ENCODE results near the gene TIGD3.

The TIGD3 gene

GRCh38 chr11:65375012-65375411 is 20.5 kb downstream of the TIGD3 start:
- no peak for FAIRE-seq

DNA sequence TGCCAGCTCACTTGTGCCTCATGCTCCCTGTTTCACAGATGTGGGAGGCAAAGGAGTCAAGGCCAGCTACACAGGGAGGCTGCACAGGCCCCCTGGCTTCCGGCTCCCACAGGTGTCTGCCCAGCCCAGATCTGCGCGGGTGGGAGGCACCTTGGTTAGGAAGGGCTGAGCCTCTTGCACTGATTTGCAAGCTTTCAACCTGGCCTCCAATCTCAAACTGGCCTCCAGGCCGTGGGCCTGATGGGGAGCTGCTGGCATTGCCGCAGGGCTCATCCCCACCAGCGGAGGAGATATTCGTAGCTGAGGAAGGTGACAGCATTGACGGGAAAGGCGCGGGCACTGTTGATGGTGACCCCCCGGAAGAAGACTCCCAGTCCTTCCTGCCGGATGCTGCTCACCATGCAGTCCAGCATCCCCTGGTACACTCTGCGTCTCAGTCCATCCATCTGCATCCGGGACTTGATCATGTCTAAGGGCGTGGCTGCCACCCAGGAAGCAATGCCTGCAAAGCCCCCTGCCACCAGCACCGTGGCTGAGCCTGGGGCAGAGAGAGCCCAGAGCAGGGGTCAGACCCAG is 21.7 kb downstream of the TIGD3 start:
- no peak for FAIRE-seq

DNA sequence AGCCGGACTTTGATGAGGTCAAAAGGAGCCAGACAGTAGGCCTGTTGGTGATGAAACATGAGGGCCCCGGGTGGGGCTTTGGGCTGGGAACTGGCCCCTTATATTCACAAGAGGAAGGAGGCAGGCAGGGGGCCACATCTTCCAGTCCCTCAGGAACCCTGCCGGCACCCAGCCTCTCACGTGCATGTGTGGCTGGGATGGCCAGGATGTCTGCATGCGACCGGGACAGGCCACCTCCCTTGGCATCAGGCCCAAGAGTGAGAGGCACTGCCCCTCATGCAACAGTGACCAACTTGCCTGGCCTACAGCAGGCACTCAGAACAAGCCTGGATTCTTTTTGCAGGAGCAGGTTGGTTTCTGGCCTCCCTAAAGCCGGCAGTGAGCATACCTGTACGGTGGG is 22.5 kb downstream of the TIGD3 start:
- FAIRE-seq, result no peak

- no peak for FAIRE-seq
Measured at GRCh38 chr11:65377777-65378176, 23.2 kb downstream of the TIGD3 start.

DNA sequence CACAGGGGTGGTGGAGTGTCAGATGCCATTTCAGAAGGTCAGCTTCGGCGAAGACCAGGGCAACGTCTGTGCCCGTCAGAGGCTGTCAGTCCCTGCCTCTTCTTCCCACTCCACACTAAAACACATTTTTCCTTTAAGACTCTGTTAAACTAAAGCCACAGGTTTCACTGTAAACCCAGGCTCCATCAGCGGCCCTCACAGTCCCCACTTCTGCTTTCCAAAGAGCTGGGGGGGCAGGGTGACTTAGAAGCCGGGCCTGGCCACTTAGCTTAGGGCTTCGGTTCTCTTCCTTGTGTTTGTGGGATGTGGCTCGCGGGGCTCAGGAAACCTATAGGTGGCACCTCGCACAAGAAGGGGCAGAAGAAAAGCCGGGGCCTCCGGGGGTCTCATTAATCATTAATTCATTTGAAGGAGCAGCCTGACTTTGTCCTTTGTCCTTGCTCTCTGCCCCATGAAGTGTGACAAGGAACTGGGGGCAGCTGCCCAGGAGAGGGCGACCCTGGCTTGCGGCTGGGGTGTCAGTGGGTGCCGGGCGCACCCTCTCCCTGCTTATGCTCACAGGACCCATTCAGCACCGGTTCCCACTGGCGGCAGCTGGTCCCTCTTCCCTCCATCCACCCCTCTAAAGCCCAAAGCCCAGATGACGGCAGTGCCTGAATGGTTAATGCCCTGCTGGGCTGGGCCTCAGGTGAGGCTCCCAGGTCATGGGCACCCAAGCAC is 23.8 kb downstream of the TIGD3 start:
- no peak for FAIRE-seq

DNA sequence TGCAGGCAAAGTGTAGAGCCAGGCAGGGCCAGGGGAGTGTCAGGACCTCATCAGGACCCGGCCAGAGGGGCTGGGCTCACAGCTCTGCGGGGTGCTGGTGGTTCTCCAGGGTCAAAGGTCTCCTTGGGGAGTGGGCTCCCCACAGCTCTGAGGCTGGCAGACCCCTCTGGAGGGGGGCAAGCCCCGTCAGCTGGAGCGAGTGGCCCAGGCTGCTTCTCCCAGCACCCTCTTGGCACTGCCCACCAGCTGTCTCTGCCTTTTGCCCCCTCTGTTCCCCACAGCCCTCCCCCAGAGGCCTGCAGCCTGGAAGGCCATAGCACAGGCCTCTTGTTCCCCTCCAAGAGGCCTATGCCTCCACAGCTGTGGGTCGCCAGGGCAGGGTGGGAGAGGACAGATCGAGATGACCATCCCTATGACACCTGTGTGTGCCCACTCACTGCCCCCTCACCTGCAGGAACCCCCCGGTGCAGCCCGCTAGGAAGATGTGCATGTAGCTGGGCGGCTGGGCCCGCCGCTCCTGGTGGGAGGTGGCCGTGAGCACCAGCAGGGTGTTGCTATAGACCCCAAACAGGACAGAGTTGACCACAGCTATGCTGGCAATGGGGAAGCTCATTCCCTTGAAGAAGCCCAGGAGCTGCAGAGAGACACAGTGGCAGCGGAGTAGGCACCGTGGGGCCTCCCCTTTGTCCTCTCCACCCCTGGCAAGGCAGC is 24.5 kb downstream of the TIGD3 start:
- FAIRE-seq, result no peak

DNA sequence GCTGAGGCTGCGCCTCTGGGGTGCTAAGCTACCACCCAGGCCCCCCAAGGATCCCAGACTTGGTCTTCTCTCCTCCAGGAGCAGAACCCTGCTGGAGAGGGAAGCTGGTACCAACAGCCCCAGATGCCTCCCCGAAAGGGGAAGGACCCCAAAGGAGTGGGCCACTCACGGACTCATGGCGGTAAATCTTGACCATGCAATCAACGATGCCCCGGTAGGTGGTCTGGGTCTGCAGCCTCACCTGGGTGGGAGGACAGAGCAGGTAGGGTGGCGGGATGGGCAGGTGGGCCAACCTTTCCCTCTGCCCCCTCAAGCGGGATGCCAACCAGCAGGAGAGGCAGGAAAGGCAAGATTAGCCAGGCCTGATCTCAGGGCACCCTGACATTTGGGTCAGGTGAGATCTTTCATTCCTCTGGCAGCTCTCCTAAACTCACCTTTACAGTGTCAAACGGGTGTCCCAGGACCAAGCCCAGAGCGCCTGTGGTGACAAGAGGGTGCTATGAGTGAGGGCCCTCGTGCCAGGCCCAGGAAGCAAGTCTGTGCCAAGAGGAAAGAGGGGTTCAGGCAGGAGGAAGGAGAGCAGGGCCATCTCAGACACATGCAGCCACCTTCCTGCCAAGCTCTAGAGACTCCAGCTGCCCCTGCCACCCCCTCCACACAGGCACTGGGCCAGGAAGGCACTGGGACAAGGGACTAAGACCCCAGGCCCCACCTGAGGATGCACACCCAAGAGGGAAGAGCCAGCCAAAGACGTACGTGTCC is 25.3 kb downstream of the TIGD3 start:
- no peak for FAIRE-seq

DNA sequence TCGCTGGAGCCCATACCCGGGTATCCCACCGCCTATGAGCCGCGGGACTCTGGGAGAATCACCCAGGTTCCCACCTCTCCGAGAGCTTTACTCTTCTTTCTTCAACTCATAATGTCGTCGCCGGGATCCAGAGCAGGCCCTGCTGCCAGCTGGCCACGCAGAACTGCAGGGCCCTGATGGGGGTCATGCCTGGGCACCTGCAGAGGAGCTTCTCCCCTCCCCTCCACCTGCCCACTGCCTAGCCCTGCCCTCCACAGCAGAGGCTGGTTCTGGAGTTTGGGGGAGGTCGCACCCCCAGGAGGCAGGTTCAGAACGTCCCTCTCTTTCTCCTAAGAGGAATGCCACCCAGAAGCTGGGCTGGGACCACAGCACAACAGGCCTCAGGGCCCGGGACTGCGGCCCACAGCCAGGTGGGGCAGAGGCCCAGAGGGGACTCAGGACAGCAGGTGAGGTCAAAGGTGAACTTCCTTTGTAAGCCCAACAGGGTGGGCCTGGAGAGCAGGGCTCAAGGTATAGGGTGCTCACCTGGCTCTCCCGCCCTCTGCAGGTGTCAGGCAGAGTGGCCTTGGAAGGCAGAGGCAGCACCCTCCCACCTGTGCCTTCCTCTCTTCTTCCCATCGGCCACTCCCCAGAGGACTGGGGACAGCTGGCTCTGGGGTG is 26.0 kb downstream of the TIGD3 start:
- no peak for FAIRE-seq

- no peak for FAIRE-seq
Measured at GRCh38 chr11:65381716-65382032, 27.1 kb downstream of the TIGD3 start.

GRCh38 chr11:65382033-65382803 is 27.7 kb downstream of the TIGD3 start, which contains the start of gene SLC25A45:
TSS of gene SLC25A45 (minus strand) at chr11:65382646. CDS start at chr11:65381951, 695 bp downstream.
- FAIRE-seq, result no peak

GRCh38 chr11:65382804-65383368 is 28.3 kb downstream of the TIGD3 start:
- FAIRE-seq, result no peak

- FAIRE-seq, result no peak
Measured at GRCh38 chr11:65383778-65384177, 29.2 kb downstream of the TIGD3 start.

- no peak for FAIRE-seq
Measured at GRCh38 chr11:65384301-65384889, 29.8 kb downstream of the TIGD3 start.

- FAIRE-seq, result no peak
Measured at GRCh38 chr11:65386307-65387140, 32.0 kb downstream of the TIGD3 start, which contains the start of gene FRMD8. TSS of gene FRMD8 (plus strand) at chr11:65386637. CDS start at chr11:65387037, 400 bp downstream.

DNA sequence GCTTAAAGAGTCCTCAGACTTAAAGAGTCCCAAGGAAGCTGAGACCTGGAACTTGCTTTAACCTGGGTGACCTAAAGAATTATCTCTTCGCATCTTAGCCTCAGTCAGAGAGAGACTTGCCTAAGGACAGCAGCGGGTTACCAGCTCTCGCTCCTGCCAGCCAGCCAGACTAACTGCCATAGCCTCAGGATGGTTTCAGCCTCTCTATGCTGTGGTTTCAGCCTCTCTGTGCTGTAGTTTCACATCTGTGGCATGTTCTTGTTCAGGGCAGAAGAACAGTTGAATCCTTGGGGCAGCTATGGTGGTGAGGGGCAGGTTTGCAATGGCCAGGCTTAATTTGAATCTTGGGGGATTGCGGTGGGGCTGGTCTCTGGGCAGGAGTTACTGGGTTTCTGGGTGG is 34.2 kb downstream of the TIGD3 start:
- FAIRE-seq, result no peak

DNA sequence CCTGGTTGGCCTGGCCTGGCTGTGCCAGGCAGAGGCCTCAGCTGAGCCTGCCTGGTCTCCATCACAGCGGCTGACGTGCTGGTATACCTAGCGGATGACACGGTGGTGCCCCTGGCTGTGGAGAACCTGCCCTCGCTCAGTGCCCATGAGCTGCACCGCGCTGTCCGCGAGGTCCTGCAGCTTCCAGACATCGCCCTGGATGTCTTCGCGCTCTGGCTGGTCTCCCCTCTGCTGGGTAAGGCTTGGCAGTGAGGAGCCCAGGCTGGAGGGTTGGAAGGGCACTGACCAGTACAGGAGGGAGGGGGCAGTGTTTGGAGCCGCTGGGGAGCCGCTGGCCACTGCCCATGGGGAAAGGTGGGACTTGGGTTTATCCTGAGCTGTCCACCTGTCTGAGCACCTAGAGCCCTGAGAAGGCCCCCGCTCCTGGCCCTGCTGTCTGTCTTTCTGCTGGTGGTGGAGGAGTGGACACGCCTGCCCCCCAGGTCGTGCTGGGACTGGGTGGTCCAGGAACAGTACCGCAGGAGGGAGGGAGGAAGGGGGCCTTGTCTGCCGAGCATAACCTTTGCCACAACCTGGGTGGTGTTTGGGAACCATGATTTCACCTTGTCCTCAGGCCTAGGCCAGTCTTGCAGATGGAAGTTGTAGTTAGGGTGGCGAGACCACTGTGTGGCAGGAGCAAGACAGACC is 34.9 kb downstream of the TIGD3 start:
- no peak for FAIRE-seq

GRCh38 chr11:65390099-65390941 is 35.8 kb downstream of the TIGD3 start:
- no peak for FAIRE-seq

GRCh38 chr11:65390996-65391395 is 36.4 kb downstream of the TIGD3 start:
- no peak for FAIRE-seq

Measured in A204.1 (cell line).